Measurements from ENCODE around the gene CSK. TPM values are rescaled to one million over a fixed set of nuclear protein-coding genes. Genes with fewer than 3 reads are reported as not detected.

CSK gene
- 39.3 and 50.7 TPM in 2 replicates for total RNA-seq (2014; rRNA removed; shearing (Covaris generic))
- 90.6 and 90.9 TPM in 2 replicates for polyA plus RNA-seq (2015; cell fraction: cytosol; rRNA removed)
- polyA plus RNA-seq (2015; cell fraction: nucleus; rRNA removed) = 80.5 and 96.7 TPM in 2 replicates

DNA sequence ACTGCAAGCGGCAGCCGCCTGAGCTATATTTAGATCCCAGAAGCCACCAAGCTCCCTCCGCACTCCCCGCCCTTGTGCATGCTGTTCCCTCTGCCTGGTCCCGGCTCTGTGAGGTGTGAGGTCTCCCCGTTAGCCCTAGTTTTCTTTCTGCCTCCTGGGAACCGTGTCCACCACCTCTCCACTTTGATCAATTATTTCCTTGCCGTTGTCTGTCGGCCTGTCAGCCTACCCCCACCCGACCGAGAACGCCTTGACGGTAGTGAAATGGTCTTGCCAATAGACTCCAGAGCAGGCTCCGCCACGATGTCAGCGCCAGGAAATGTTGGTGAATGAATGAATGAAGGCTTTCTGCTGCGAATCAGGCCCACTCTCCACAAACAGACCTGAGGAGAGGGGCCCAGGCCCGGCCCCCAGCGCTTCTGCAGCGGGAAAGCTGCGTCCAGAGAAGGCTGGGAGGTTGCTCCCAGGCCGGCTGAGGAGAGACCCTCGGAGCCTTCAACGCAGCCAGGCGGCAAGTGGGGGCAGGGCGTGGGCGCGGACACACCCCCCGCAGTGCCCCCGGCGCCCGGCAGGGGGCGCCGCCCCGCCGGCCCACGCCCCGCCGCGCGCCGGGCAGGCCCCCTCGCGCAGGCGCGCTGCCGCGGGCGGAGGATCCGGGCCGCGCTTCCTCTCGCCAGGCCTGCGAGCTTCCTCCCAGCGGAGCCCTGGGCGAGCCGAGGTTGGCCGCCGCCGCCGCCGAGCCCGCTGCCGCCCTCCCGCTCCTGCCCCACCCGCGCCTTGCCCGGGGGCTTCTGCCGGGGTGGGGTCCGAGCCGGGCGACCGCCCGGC is at the start of gene CSK:
CSK (plus strand) TSS at position 650 of the 828 bp plus-strand sequence. CDS start 16,218 bp downstream, outside the sequence.
- DNase-seq (ENCODE audit: low read depth) = no peak

DNA sequence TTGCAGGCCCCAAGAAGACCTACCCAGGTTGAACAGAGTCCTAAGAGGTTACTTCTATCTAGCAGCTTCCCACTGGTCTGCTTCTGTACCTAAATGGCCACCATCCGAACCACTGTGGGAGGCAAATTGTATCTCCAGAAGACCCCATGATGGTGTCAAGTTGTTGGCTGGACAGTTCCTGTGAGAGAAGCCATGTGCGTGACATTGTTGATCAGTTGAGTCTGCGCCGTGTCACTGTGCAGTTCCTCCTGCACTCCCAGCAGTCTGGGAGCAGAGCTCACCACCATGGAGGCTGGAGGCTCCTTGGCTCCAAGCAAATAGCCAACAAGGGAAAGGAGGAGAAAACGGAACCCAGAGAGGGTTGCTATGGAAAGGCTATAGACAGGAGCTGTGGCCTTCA is 49.0 kb upstream of the CSK start:
- DNase-seq (ENCODE audit: low read depth) = no peak

DNA sequence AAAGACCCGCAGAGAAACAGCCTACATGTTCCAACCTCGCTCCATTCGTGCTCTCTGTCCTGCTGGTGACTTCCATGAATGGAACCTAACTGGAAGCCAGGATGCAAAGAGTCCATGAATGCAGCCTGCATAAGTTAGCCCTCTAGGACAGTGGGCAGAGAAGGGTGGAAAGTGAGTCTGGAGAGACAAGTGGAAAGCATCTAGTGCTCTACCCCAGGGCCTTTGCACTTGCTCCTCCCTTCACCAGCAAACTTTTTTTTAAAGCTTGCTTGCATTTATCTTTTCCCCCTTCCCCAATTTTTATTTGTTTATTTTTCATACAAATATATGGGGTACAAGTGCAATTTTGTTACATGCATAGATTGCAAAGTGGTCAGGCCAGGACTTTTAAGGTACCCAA is 48.6 kb upstream of the CSK start:
- DNase-seq (ENCODE audit: low read depth) = no peak

DNA sequence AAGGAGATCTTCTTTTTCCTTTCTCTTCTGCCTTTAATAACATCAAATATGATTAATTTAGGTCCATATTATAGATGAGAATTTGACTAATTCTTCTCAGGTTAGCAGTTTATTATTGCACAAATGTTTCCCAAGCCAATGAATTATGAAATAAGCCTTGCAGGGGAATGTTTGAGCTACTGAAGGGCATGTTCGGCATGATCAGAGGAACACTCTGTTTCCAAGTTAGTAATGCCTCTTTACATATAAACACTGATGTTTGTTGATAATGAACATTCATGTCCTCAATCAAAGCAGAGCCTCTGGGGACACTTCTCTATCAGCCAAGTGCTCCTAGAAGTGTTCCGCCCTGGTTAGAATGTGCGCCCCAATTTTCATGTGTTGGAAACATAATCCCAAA is 46.6 kb upstream of the CSK start:
- no peak for DNase-seq (ENCODE audit: low read depth)

DNA sequence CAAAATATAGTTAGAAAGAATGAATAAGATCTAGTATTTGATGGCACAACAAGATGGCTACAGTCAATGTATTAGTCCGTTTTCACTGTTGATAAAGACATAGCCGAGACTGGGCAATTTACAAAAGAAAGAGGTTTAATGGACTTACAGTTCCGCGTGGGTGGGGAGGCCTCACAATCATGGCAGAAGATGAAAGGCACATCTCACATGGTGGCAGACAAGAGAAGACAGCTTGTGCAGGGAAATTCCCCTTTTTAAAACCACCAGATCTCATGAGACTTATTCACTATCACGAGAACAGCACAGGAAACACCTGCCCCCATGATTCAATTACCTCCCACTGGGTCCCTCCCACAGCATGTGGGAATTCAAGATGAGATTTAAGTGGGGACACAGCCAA is 43.6 kb upstream of the CSK start:
- peak; percentile 20 for DNase-seq (ENCODE audit: low read depth)

DNA sequence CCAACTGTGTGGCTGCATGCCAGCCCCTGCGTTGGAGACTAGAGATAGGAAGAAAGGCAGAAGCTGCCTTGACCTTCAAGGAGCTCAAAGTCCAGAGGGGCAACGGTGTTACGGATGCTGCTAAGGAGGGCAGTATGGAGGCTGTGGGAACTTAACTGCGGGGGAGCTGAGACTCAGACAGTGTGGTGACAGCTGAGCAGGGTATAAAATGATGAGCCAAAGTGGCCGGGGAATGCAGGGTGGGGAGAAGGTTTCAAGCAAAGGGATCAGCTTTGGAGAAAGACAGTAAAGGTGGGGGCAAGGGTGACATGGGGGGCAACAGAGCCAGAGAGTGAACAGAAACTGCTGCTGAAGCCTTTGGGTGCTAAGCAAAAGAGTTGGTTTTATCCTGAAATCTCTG is 39.5 kb upstream of the CSK start:
- no peak for DNase-seq (ENCODE audit: low read depth)

DNA sequence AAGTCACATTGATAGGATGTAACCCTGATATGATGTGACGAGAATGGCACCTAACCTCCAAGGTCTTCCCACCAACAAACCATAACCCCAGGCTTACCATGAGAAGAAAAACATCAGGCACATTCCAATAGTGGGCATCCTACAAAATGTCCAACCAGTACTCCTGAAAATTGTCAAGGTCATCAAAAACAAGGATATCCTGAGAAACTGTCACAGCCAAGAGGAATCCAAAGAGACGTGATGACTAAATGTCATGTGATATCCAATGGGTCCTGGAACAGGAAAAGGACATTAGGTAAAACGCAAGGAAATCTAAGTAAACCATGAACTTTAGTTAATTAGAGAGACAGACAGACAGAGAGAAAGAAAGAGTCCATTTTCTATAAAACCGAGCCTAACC is 35.5 kb upstream of the CSK start:
- DNase-seq (ENCODE audit: low read depth) = peak; percentile 37

DNA sequence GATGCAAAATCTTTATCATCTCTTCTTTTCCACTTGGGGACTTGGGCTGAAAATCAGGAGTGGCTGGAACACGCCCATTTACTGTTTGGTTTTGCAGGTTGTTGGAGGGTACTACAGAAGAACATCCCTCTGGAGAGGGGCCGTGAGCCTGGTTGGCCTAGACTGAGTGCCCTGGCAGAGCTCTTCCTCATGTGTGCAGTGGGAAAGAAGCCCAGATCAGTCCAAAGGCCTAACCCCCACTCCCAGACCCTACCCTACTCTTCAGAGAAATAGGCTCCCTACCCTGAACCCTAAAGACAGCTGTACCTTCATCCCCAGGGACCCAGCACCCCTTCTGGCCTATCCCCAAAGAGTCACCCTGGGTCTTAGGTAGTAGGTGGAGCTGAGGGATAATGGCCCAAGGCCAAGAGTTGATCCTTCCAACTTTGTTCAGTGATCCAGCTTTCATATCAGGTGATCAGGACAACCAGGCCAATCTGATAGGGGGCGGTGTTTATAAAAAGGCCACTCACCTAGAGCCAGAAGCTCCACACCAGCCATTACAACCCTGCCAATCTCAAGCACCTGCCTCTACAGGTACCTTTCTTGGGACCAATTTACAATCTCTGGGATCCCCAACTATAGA is 33.4 kb upstream of the CSK start, which contains the start of gene CYP1A2:
CYP1A2 (plus strand) TSS at position 524 of the 625 bp plus-strand sequence. CDS start 894 bp downstream, outside the sequence.
- DNase-seq (ENCODE audit: low read depth) = no peak

DNA sequence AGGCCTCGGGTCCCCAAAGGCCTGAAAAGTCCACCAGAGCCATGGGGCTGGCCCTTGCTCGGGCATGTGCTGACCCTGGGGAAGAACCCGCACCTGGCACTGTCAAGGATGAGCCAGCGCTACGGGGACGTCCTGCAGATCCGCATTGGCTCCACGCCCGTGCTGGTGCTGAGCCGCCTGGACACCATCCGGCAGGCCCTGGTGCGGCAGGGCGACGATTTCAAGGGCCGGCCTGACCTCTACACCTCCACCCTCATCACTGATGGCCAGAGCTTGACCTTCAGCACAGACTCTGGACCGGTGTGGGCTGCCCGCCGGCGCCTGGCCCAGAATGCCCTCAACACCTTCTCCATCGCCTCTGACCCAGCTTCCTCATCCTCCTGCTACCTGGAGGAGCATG is 32.0 kb upstream of the CSK start:
- no peak for DNase-seq (ENCODE audit: low read depth)

DNA sequence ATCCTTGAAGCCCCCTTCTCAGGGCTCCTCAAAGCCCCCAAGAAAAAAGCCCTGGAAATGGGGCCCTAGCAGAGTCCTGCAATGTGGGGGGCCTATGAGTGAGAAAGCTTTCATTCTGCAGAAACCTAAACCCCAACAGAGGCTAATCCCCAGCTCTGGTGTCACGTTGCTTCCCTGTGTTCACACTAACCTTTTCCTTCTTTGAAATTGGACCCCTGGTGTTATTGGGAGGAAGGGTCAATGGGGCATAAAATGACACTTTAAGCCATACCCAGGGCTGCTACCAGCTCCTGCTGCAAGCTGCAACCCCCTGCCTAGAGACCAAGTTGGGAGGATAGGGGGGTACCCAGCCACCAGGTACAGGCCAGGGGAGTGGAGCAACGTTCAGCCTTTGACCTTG is 31.1 kb upstream of the CSK start:
- no peak for DNase-seq (ENCODE audit: low read depth)

DNA sequence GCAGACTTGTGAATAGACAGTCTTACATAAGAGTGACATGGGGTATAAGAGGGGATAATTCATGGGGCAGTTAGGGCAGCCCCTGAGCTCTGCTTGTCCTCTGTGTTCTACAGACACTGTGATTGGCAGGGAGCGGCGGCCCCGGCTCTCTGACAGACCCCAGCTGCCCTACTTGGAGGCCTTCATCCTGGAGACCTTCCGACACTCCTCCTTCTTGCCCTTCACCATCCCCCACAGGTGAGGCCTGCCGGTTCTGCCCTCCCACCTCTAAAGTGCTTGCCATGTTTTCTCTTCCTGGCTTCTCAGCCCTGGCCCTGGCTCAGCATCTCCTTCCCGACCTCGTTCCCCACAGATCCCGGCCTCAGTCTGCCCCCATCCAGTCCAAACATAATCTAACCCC is 29.9 kb upstream of the CSK start:
- DNase-seq (ENCODE audit: low read depth) = no peak

DNA sequence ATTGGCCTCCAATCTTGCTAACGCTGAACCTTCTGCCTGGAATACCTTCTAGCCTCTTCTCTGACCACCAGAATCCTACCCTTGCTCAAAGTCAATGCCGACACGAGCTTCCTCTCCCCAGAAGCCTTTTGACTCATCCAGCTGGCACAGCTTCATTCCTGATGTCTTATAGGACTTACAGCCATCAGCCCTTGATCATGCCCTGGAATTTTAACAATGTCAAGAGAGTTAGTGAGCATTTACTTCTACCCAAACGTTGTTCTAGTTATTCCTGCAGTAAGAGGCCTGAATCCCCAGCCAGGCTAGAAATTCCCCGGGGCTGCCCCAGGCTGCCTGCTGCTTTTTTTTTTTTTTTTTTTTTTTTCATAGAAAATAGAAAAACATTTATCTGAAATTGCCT is 29.3 kb upstream of the CSK start:
- DNase-seq (ENCODE audit: low read depth) = peak; percentile 48

DNA sequence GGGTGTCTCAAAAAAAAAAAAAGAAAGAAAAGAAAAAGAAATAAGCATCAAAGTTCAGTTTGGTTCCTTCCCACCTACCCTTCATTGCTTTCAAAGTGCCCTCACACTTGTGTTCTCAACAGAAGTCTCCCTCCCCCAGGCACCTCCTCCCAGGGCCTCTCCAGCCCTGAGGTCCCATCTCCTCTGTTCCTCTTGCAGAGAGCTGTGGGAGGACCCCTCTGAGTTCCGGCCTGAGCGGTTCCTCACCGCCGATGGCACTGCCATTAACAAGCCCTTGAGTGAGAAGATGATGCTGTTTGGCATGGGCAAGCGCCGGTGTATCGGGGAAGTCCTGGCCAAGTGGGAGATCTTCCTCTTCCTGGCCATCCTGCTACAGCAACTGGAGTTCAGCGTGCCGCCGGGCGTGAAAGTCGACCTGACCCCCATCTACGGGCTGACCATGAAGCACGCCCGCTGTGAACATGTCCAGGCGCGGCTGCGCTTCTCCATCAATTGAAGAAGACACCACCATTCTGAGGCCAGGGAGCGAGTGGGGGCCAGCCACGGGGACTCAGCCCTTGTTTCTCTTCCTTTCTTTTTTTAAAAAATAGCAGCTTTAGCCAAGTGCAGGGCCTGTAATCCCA is 27.2 kb upstream of the CSK start:
- no peak for DNase-seq (ENCODE audit: low read depth)

DNA sequence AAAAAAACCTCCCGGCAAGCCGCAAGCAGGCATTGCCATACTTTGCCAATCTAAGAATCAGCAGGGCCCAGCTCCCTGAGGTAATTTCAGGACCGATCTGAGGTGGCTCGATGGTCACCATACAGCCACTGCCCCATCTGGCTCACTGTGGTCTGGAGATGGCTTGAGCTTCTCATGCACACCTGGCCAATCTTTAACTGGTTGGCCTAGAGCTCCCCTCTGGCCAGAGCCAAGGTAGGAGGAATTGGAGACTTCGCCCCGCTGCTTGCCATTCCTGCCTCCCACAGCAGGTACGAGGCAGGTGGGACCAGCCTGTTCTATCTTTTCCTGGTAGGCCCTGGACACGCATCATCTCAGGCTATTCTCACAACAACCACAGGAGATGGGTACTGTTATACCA is 23.1 kb upstream of the CSK start:
- DNase-seq (ENCODE audit: low read depth) = no peak

DNA sequence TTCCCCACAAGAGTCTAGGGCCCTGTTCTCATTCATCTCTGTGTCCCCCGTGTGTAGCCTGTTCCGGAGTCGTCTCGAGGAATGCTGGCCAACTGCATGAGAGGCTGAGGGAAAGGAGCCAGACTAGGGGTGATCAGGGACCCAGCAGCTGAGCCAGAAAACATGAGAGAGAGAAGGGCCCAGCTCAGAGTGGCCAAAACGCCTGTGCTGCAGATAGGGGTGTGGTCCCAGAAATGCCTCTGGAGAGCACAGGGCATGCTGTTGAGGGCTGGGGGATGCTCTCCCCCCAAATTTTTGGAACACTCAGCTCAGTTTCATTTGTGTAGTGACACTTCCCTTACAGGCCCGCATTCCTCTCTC is 19.1 kb upstream of the CSK start:
- DNase-seq (ENCODE audit: low read depth) = no peak

DNA sequence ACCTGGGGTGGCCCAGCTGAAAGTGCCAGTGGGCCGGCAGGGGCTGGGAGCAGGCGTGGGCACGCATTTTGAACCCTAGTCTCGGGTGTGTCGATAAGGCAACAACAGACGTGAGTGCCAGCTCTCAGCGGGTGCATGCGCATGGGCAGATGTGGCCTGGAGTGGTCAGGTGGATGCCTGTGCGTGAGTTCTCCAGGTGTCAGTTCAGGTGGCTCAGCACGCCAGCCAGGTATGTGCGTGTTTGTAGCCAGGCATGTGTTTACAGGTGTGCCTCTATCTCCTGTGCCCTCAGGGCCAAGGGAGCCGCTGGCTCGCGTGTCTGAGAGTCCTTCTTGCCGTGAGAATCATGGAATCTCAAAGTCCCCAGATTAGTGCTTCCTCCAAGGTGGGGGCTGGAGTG is 18.5 kb upstream of the CSK start:
- no peak for DNase-seq (ENCODE audit: low read depth)

DNA sequence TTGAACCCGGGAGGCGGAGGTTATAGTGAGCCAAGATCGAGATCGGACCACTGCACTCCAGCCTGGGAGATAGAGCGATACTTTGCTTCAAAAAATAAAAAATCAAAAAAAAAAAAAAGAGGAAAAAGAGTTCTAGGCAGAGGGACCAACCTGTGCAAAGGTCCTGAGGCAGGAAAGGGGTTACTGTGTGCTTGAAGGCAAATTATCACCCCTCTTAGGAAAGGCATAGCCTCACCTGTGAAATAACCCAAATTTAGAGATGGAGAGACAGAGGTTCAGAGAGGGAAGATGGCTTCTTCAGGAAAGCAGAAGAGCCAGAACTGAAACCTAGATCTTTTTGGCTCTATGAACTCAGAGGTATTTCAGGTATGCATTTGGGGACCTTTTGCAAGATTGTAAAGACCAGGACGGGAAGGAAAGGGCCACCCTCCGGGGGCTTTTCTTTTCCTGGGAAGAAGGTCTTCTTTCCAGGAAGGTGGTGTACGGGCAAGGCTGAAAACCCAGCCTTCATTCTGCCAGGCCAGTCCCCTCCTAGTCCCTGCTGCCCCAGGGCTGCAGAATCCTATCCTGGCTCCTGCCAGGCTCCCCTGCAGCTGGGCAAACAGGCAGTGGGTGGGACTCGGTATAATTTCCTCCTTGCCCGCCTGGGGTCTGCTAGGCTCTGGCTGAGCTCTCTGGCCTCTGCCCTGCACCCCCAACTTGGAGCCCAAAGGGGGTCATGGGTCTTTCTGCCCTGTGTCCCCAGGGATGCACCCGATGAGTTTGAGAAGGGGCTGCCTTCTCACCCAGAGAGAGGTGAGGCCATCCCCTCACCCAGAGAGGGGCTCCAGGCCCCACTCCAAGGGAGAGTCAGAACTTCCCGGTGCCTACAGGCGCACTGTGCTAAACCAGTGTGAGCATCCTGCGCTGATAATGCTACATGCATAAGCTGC is 14.4 kb upstream of the CSK start:
- DNase-seq (ENCODE audit: low read depth) = no peak

DNA sequence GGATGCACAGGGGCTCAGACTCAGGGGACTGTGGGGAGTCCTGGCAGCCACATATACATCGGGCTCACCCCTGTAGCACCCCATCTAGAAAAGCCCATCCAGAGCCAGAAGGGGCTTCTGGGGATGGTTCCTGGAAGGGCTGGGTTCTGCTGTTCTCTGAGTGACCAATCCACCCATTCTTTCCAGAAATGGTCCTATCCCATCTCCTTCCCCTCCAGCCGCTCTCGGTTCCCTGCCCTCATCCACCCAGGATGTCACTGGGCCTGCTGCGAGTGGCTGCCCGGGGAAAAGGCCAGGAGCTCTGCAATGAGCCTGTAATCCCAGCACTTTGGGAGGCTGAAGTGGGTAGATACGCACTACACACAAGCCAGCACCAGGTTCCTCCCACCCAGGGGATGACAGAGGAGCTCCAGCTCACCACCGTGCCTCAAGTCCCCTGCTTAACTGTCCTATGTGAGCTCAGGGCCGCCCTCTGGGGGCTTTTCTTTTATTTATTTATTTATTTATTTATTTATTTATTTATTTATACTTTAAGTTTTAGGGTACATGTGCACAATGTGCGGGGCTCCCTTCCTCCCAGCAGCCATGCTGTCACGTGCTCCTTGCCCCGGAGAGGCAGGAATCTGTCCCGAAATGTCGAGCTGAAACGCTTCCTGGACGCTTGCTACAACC is 13.6 kb upstream of the CSK start:
- no peak for DNase-seq (ENCODE audit: low read depth)

DNA sequence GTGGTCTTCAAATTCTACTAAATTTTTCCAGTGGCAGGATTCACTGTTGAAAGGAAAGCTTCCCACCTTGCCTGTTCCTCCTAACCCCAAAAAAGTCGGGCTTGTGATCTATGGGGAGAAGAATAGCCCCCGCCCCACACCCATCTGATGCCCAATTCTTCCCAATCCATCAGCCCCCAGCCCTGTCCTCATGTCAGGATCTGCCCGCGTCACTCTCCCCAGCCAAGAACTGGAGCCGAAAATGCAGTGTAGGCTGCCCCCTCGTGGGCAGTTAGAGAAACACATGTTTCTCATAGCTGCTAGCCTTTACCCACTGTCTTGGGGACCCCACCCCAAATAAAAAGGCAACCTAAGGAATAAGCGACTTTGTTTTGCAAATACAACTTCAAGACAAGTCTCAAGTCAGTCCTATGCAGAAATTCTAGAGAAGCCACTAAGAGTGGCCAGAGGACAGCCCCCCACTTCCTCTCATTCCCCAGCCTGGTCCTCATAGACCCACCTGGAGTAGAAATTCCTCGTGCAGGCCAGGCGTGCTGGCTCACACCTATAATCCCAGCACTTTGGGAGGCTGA is 13.0 kb upstream of the CSK start:
- DNase-seq (ENCODE audit: low read depth) = peak; percentile 50

DNA sequence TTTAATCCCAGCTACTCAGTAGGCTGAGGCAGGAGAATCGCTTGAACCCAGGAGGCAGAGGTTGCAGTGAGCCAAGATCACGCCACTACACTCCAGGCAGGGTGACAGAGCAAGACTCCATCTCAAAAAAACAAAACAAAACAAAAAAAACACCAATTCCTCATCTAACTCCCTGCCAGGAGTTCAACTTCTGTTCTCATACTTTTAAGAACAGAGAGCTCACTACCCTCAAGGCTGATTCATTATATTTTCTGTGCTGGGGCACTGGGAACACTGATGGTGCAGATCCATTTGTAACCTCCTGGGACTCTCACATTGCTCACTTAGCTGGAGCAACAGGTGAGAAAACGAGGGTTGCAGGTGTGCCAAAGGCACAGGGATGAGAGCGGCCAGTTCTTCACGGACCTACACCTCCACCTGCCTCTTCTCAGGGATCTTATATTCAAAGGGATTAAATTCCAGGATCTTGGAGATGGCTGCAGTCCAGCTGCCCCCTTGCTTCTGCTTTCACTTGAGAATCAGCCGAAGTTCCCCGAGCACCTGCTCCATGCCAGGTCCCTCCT is 12.3 kb upstream of the CSK start:
- DNase-seq (ENCODE audit: low read depth) = no peak

All from HT1080 (cell line).